ENCODE data around the gene TTC7B.

TTC7B gene

GRCh38 chr14:90572441-90573150, 243.6 kb downstream of the TTC7B start:
- no peaks in the 10 kb centered on the region for H3K9me3 ChIP-seq (ENCODE audit: low read length)
- no peak overlapping the region for H2AFZ ChIP-seq (ENCODE audit: low read length)
- no peaks in the 10 kb centered on the region for H3K9me2 ChIP-seq (ENCODE audit: low read depth, low read length)
- H3K27me3 ChIP-seq (ENCODE audit: insufficient read depth, low read length): no peaks in the 10 kb centered on the region
- no peaks in the 10 kb centered on the region for H4K20me1 ChIP-seq (ENCODE audit: insufficient read depth, low read length)
- H3F3A ChIP-seq (ENCODE audit: insufficient read depth, low read length): no peaks in the 10 kb centered on the region
- H3K4me2 ChIP-seq (ENCODE audit: low read length): no peak overlapping the region
- H3K9ac ChIP-seq (ENCODE audit: low read length): no peak overlapping the region
- H3K36me3 ChIP-seq (ENCODE audit: insufficient read depth, low read length): no peaks in the 10 kb centered on the region
- no peaks in the 10 kb centered on the region for H3K4me1 ChIP-seq (ENCODE audit: insufficient read depth, low read length, severe bottlenecking)
- TF ChIP-seq EZH2 (IDR thresholded peaks at IDR 0.05; ENCODE audit: borderline replicate concordance, low read length): no peak
- H3K4me3 ChIP-seq (ENCODE audit: low read depth, low read length, poor library complexity, severe bottlenecking): no peak overlapping the region
- no peaks in the 10 kb centered on the region for H3K79me2 ChIP-seq (ENCODE audit: insufficient read depth, low read length)
- H3K27ac ChIP-seq (ENCODE audit: low read depth, low read length, poor library complexity, severe bottlenecking): no peak overlapping the region

- Histone ChIP-seq H3K4me1 (ENCODE audit: insufficient read depth, low read length, severe bottlenecking) (no peaks in the 10 kb centered on the region), H3K4me3 (ENCODE audit: low read depth, low read length, poor library complexity, severe bottlenecking) (no peak overlapping the region), H3K9me2 (ENCODE audit: low read depth, low read length) (no peaks in the 10 kb centered on the region), H3K9me3 (ENCODE audit: low read length) (no peaks in the 10 kb centered on the region), H3K4me2 (ENCODE audit: low read length) (no peak overlapping the region), H3K79me2 (ENCODE audit: insufficient read depth, low read length) (no peaks in the 10 kb centered on the region), H3K27ac (ENCODE audit: low read depth, low read length, poor library complexity, severe bottlenecking) (no peak overlapping the region), H3K9ac (ENCODE audit: low read length) (no peak overlapping the region), H3K27me3 (ENCODE audit: insufficient read depth, low read length) (no peaks in the 10 kb centered on the region), H2AFZ (ENCODE audit: low read length) (no peak overlapping the region), H3F3A (ENCODE audit: insufficient read depth, low read length) (no peaks in the 10 kb centered on the region), H3K36me3 (ENCODE audit: insufficient read depth, low read length) (no peaks in the 10 kb centered on the region), H4K20me1 (ENCODE audit: insufficient read depth, low read length) (no peaks in the 10 kb centered on the region)
- TF ChIP-seq CTCF (IDR thresholded peaks at IDR 0.05; ENCODE audit: low read length) (no peak; the same call in 1 of the 2 replicates), EZH2 (IDR thresholded peaks at IDR 0.05; ENCODE audit: borderline replicate concordance, low read length) (no peak)
These were observed 244.9 kb downstream of the TTC7B start for GRCh38 chr14:90571149-90571947.

GRCh38 chr14:90570461-90570860, 245.8 kb downstream of the TTC7B start:
- Histone ChIP-seq H3K9ac (ENCODE audit: low read length) (no peak overlapping the region), H3K27ac (ENCODE audit: low read depth, low read length, poor library complexity, severe bottlenecking) (no peak overlapping the region), H3K4me3 (ENCODE audit: low read depth, low read length, poor library complexity, severe bottlenecking) (no peak overlapping the region), H3K9me2 (ENCODE audit: low read depth, low read length) (no peaks in the 10 kb centered on the region), H3K4me1 (ENCODE audit: insufficient read depth, low read length, severe bottlenecking) (no peaks in the 10 kb centered on the region), H3K36me3 (ENCODE audit: insufficient read depth, low read length) (no peaks in the 10 kb centered on the region), H3K9me3 (ENCODE audit: low read length) (no peaks in the 10 kb centered on the region), H3K27me3 (ENCODE audit: insufficient read depth, low read length) (no peaks in the 10 kb centered on the region), H3F3A (ENCODE audit: insufficient read depth, low read length) (no peaks in the 10 kb centered on the region), H2AFZ (ENCODE audit: low read length) (no peak overlapping the region), H3K79me2 (ENCODE audit: insufficient read depth, low read length) (no peaks in the 10 kb centered on the region), H3K4me2 (ENCODE audit: low read length) (no peak overlapping the region), H4K20me1 (ENCODE audit: insufficient read depth, low read length) (no peaks in the 10 kb centered on the region)
- TF ChIP-seq EZH2 (IDR thresholded peaks at IDR 0.05; ENCODE audit: borderline replicate concordance, low read length) (no peak), CTCF (IDR thresholded peaks at IDR 0.05; ENCODE audit: low read length) (no peak)
